Nephron (organoid): ENCODE data around the gene PTPRG.

Experiments used
- H3K27ac Mint-ChIP-seq, 3 experiments: 2 replicates each; pipeline ENCODE4 v1.8.0; 2020; ENCODE audit warnings: mixed read lengths in 3 of 3, mild to moderate bottlenecking in 2 of 3, moderate library complexity in 1 of 3
- H3K27me3 Mint-ChIP-seq: 2 replicates; pipeline ENCODE4 v1.8.0; 2021; ENCODE audit warnings: low read depth, mild to moderate bottlenecking, moderate library complexity, mixed read lengths
- H3K36me3 Mint-ChIP-seq: 2 replicates; pipeline ENCODE4 v1.8.0; 2020; ENCODE audit warnings: low read depth, mixed read lengths
- H3K4me1 Mint-ChIP-seq: 2 replicates; pipeline ENCODE4 v1.8.0; 2020; ENCODE audit warnings: mixed read lengths
- H3K4me3 Mint-ChIP-seq, 3 experiments: 2 replicates each; pipeline ENCODE4 v1.8.0; 2020; ENCODE audit warnings: mild to moderate bottlenecking in 3 of 3, mixed read lengths in 3 of 3, moderate library complexity in 2 of 3
- H3K9me3 Mint-ChIP-seq: 2 replicates; pipeline ENCODE4 v1.8.0; 2020; ENCODE audit warnings: mixed read lengths
- TF ChIP-seq, protein P1 (sequence below), 3 experiments: fragments of 200-600 bp; sonication (generic); IDR thresholded peaks; one replicate each; pipeline ENCODE4 v1.5.0; 2021; ENCODE audit warnings: antibody characterized with exemption in 3 of 3; ENCODE audit not compliant: unreplicated experiment in 3 of 3

PTPRG gene

DNA sequence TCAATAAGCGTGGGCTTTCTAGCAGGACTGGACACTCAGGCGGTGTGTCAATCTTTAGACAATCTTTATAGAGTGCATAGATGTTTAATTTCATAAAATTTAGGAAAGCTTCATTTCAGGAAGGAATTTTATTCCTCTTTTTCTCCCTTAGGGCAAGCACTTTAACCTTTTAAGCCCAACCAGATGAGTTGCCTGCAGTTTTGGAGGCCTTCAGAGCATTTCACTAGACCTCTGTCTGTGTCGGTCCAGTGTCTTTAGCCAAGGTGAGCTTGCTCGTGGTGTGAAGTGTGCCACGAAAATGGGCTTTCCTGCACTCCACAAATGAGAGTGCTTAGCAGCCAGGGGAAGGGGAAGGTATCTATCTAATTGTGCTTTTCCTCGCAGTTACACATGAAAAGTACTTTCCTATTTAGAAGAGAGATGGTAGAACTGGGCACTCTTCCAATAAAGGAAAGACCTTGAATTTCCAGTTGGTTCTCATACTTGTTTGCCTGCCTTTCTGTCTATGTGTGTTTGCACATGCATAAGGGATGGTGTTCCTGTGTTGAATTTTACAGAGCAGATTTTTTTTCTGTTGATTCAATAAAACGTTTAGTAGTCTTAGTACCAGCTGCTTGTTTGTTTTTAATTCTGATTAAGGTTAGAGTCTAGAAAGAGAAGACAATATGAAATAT is 758.3 kb downstream of the PTPRG start:
- peaks cover 4% of the 10 kb centered on the region for H3K36me3 Mint-ChIP-seq
- peak overlapping the region; percentile 97 to 99 (median 99) for H3K4me3 Mint-ChIP-seq
- peak overlapping the region in 1 of 3 experiments; percentile 38 for H3K27ac Mint-ChIP-seq
- peaks cover 4% of the 10 kb centered on the region for H3K4me1 Mint-ChIP-seq
- H3K27me3 Mint-ChIP-seq, result no peaks in the 10 kb centered on the region
- TF ChIP-seq, protein P1, sequence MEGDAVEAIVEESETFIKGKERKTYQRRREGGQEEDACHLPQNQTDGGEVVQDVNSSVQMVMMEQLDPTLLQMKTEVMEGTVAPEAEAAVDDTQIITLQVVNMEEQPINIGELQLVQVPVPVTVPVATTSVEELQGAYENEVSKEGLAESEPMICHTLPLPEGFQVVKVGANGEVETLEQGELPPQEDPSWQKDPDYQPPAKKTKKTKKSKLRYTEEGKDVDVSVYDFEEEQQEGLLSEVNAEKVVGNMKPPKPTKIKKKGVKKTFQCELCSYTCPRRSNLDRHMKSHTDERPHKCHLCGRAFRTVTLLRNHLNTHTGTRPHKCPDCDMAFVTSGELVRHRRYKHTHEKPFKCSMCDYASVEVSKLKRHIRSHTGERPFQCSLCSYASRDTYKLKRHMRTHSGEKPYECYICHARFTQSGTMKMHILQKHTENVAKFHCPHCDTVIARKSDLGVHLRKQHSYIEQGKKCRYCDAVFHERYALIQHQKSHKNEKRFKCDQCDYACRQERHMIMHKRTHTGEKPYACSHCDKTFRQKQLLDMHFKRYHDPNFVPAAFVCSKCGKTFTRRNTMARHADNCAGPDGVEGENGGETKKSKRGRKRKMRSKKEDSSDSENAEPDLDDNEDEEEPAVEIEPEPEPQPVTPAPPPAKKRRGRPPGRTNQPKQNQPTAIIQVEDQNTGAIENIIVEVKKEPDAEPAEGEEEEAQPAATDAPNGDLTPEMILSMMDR (IDR thresholded peaks at IDR 0.05; ENCODE audit: unreplicated experiment in 3 of 3), result no peak
- peaks cover 2% of the 10 kb centered on the region for H3K9me3 Mint-ChIP-seq

DNA sequence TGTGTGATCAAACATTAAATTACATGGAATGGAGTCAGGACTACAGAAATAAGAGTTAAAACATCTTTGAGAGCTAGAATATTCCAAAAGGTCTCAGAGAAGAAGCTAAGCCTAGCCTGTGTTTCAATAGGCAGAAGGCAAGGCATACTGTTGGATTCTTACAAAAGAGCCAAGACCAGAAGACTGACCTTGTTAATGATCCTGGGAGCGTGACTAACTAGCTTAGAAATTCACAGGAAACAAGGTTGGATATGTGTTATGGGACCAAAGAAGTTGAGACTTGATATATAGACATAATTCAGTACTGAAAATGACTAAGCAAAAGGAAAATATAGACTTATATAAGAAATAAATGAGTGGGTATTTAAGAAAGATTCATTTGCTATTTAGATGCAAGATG is 761.9 kb downstream of the PTPRG start:
- Mint-ChIP-seq H3K27ac (no peak overlapping the region), H3K9me3 (peaks cover 2% of the 10 kb centered on the region), H3K4me1 (peaks cover 4% of the 10 kb centered on the region), H3K27me3 (no peaks in the 10 kb centered on the region), H3K4me3 (no peak overlapping the region), H3K36me3 (peaks cover 4% of the 10 kb centered on the region)
- TF ChIP-seq, protein P1 (IDR thresholded peaks at IDR 0.05; ENCODE audit: unreplicated experiment in 3 of 3), result no peak

DNA sequence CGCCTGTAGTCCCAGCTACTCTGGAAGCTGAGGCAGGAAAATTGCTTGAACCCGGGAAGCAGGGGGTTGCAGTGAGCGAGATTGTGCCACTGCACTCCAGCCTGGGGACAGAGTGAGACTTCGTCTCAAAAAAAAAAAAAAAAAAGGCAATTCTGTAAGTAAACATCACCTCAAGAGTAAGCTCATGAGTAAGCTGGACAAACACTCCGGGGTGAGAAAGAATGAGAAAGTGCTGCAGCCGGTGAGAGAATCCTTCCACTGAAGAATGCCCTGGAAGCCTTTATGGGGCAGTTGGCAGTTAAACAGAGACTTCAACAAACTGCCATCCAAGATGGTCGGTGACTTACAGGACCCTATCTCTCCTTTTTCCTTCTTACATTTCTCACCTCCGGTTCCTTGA is 764.5 kb downstream of the PTPRG start:
- Mint-ChIP-seq H3K36me3 (peaks cover 4% of the 10 kb centered on the region), H3K4me1 (no peaks in the 10 kb centered on the region), H3K9me3 (no peaks in the 10 kb centered on the region), H3K27ac (no peak overlapping the region), H3K27me3 (no peaks in the 10 kb centered on the region), H3K4me3 (no peak overlapping the region)
- TF ChIP-seq, protein P1 (IDR thresholded peaks at IDR 0.05; ENCODE audit: unreplicated experiment in 3 of 3), result no peak

DNA sequence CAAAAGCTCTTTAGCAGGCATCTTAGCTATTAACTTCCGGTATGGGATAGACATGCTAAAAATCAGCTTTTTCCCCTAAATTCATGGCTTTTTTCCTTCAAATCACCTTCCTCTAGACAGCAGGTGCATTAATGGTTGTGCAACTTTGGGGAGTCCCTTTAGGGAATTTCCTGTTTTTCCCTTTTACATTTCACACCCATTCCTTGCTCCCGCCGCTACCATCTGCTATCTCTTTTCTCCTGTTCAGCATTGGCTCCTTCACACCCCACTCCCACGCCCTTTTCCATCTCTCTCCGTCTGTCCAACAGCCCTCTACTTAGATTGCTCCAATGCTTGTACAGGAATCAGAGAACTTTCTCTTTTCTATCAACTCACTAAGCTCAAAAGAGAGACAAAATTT is 768.6 kb downstream of the PTPRG start:
- H3K4me3 Mint-ChIP-seq, result no peak overlapping the region
- no peaks in the 10 kb centered on the region for H3K27me3 Mint-ChIP-seq
- TF ChIP-seq, protein P1 (IDR thresholded peaks at IDR 0.05; ENCODE audit: unreplicated experiment in 3 of 3), result no peak
- no peaks in the 10 kb centered on the region for H3K4me1 Mint-ChIP-seq
- H3K36me3 Mint-ChIP-seq, result no peaks in the 10 kb centered on the region
- no peaks in the 10 kb centered on the region for H3K9me3 Mint-ChIP-seq
- H3K27ac Mint-ChIP-seq, result no peak overlapping the region

DNA sequence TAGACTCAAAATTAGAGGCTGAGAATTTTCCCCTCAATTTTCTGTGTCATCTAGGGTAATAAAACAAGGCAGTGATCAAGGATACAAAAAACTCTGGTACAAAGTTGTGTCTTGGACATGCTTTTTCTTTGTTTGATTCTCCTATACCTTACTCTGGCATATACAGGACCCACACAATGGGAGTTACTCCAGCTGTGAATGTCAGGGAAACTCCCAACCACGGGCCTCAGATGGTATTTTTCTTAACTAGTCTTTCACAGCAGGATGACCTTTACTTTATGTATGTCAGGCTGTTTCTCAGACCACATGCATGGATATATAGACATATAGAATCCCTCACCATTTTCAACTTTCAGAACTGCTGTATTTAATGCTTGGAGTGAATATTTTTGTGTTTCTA is 770.6 kb downstream of the PTPRG start:
- TF ChIP-seq, protein P1 (IDR thresholded peaks at IDR 0.05; ENCODE audit: unreplicated experiment in 3 of 3), result no peak

DNA sequence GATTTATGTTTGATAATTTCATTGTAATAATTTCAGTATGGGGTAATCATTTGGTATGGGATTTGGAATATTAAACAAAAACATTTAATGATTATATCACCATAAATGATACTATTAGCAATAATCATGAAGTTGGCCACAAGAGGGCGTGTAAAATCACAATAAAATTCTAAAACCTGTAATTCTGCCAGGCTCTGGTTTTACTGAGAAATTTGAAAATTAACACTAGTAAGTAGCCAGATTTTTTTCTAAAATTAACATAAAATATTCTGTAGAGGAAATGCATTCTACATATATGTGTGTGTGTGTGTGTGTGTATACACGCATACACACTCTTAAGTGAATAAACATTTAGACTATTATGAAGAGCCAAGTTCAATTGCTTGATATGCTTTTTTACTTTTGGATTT is 771.5 kb downstream of the PTPRG start:
- Mint-ChIP-seq H3K9me3 (no peaks in the 10 kb centered on the region), H3K36me3 (no peaks in the 10 kb centered on the region), H3K4me1 (no peaks in the 10 kb centered on the region), H3K4me3 (no peak overlapping the region), H3K27ac (no peak overlapping the region), H3K27me3 (no peaks in the 10 kb centered on the region)
- TF ChIP-seq, protein P1 (IDR thresholded peaks at IDR 0.05; ENCODE audit: unreplicated experiment in 3 of 3), result peak; percentile 56 to 74 (median 59)

More for the DNA sequence above, 770.6 kb downstream of the PTPRG start:
- H3K36me3 Mint-ChIP-seq, result no peaks in the 10 kb centered on the region
- H3K27ac Mint-ChIP-seq, result no peak overlapping the region
- H3K9me3 Mint-ChIP-seq, result no peaks in the 10 kb centered on the region
- H3K27me3 Mint-ChIP-seq, result no peaks in the 10 kb centered on the region
- H3K4me1 Mint-ChIP-seq, result no peaks in the 10 kb centered on the region
- no peak overlapping the region for H3K4me3 Mint-ChIP-seq
